B cell (primary cell): ENCODE data around the gene RGS3. TPM values are rescaled to one million over a fixed set of nuclear protein-coding genes. Genes with fewer than 3 reads are reported as not detected.
A peak's percentile ranks its signal among the peaks of the same experiment; 100 is the strongest.

ENCODE experiments used
- ATAC-seq: fragments of 200-7000 bp; cut with Tn5 transposase; one replicate; pipeline ENCODE4 v1.10.0; 2021; ENCODE audit warnings: low read depth, mild to moderate bottlenecking, moderate number of reproducible peaks, moderate library complexity
- CTCF ChIA-PET: fragments of 350-600 bp; sonication (Branson Sonifier 250); formaldehyde crosslinking; loops from one replicate; lab custom pipeline; 2021; ENCODE audit warnings: antibody characterized with exemption, inconsistent platforms; lab: Charles Lee
- POLR2A ChIA-PET: fragments of 350-600 bp; sonication (Branson Sonifier 250); formaldehyde crosslinking; loops from one replicate; lab custom pipeline; 2021; ENCODE audit warnings: antibody characterized with exemption; lab: Charles Lee
- DNase-seq: peaks from one replicate; pipeline ENCODE4 v3.0.0; 2013
- H2AFZ ChIP-seq: 2 replicates; pipeline ENCODE4 v1.6.1; 2012; ENCODE audit warnings: mild to moderate bottlenecking, low read depth, low read length; ENCODE audit not compliant: insufficient read depth, poor library complexity, severe bottlenecking
- H3K27ac ChIP-seq, 2 donors: 1 replicate in 1 of 2; 2 replicates in 1 of 2; pipeline ENCODE4 v1.5.1; 2012 to 2013; ENCODE audit warnings: low read length in 2 of 2, mild to moderate bottlenecking in 2 of 2, moderate library complexity in 1 of 2
- H3K27me3 ChIP-seq, 4 experiments: fragments of 200-600 bp in 1 of 4; sonication (generic) in 1 of 4; replicated peaks in 1 of 4; 1 replicate in 2 of 4; 2 replicates in 2 of 4; pipeline versions ENCODE4 v1.6.1 to v1.7.0; 2013 to 2016; ENCODE audit warnings: low read length in 3 of 4, mild to moderate bottlenecking in 2 of 4, mixed read lengths in 1 of 4, moderate library complexity in 1 of 4; ENCODE audit not compliant: insufficient read depth in 4 of 4, control insufficient read depth in 3 of 4; ENCODE audit errors: control extremely low read depth in 1 of 4
- H3K36me3 ChIP-seq, 2 experiments: replicated peaks in 1 of 2; 1 replicate in 1 of 2; 2 replicates in 1 of 2; pipeline versions ENCODE4 v1.6.1 to v1.7.1; 2013; ENCODE audit warnings: low read length in 1 of 2; ENCODE audit not compliant: insufficient read depth in 2 of 2, control insufficient read depth in 1 of 2; ENCODE audit errors: control extremely low read depth in 1 of 2, extremely low read depth in 1 of 2
- H3K4me1 ChIP-seq, 2 donors: fragments of 200-600 bp in 1 of 2; sonication (generic) in 1 of 2; 1 replicate in 1 of 2; 2 replicates in 1 of 2; pipeline versions ENCODE4 v1.5.1 to v1.6.1; 2013 to 2017; ENCODE audit warnings: low read length in 2 of 2; ENCODE audit not compliant: control insufficient read depth in 2 of 2, insufficient read depth in 2 of 2
- H3K4me2 ChIP-seq: replicated peaks from 2 replicates; pipeline ENCODE3; 2012; ENCODE audit warnings: mild to moderate bottlenecking, low read depth, low read length; ENCODE audit not compliant: poor library complexity, severe bottlenecking
- H3K4me3 ChIP-seq, 5 experiments: fragments of 200-600 bp in 1 of 5; sonication (generic) in 1 of 5; 1 replicate in 3 of 5; 2 replicates in 2 of 5; pipeline versions ENCODE4 v1.5.1 to v1.7.0; 2011 to 2016; ENCODE audit warnings: low read length in 4 of 5, mild to moderate bottlenecking in 4 of 5, low read depth in 2 of 5, control low read depth in 1 of 5, moderate library complexity in 1 of 5; ENCODE audit not compliant: insufficient read depth in 1 of 5; ENCODE audit errors: control extremely low read depth in 1 of 5, extremely low read depth in 1 of 5
- H3K79me2 ChIP-seq: fragments of 200-600 bp; sonication (generic); one replicate; pipeline ENCODE4 v1.6.0; 2016; ENCODE audit warnings: low read length; ENCODE audit not compliant: control insufficient read depth, insufficient read depth
- H3K9ac ChIP-seq: fragments of 200-600 bp; sonication (generic); 2 replicates; pipeline ENCODE4 v1.6.1; 2017; ENCODE audit warnings: mild to moderate bottlenecking, low read length, moderate library complexity
- H3K9me3 ChIP-seq, 3 donors: one replicate each; pipeline versions ENCODE4 v1.6.1 to v1.7.1; 2013; ENCODE audit warnings: low read length in 2 of 3; ENCODE audit not compliant: control insufficient read depth in 2 of 3, insufficient read depth in 1 of 3; ENCODE audit errors: control extremely low read depth in 1 of 3
- H4K20me1 ChIP-seq: 2 replicates; pipeline ENCODE4 v1.6.0; 2012; ENCODE audit warnings: mild to moderate bottlenecking, low read length; ENCODE audit not compliant: insufficient read depth, control insufficient read depth, poor library complexity, severe bottlenecking
- H3K27ac Mint-ChIP-seq: one replicate; pipeline ENCODE4 v1.8.0; 2021; ENCODE audit warnings: mixed read lengths
- H3K27me3 Mint-ChIP-seq: one replicate; pipeline ENCODE4 v1.8.0; 2021; ENCODE audit warnings: mixed read lengths
- H3K4me1 Mint-ChIP-seq: one replicate; pipeline ENCODE4 v1.8.0; 2021; ENCODE audit warnings: mixed read lengths
- H3K4me3 Mint-ChIP-seq: one replicate; pipeline ENCODE4 v1.8.0; 2021; ENCODE audit warnings: mixed read lengths
- H3K9me3 Mint-ChIP-seq: one replicate; pipeline ENCODE4 v1.8.0; 2022; ENCODE audit warnings: mixed read lengths; ENCODE audit not compliant: insufficient read depth
- EZH2 ChIP-seq: IDR thresholded peaks from 2 replicates; pipeline ENCODE4 v1.6.1; 2012; ENCODE audit warnings: borderline replicate concordance, low read depth, mild to moderate bottlenecking, moderate library complexity, low read length; ENCODE audit not compliant: insufficient read depth, poor library complexity, severe bottlenecking
- WGBS: methylation state at CpG from one replicate; pipeline ENCODE4 v1.1.5; 2013; ENCODE audit warnings: missing lambda C conversion rate; ENCODE audit not compliant: insufficient coverage; 5-methylcytosine and 5-hydroxymethylcytosine counted together
- intact Hi-C: fragments of 100-400 bp; cut with micrococcal nuclease; formaldehyde crosslinking; loops from one replicate; pipeline ENCODE4 v1.10.0; 2022
- polyA plus RNA-seq: library from polyadenylated mRNA; depleted of rRNA; stranded (reverse); fragments of >200 nt; gene quantifications from 2 replicates; pipeline ENCODE4 v1.2.3, GENCODE V29; 2012
- total RNA-seq, 2 donors: library from RNA; stranded (reverse); fragments of 120-200 nt in 1 of 2; gene quantifications; 1 replicate in 1 of 2; 2 replicates in 1 of 2; pipeline versions ENCODE4 v1.2.3 to v1.2.4, GENCODE V29; 2013 to 2022
- TF ChIP-seq, protein P1 (sequence below): fragments of 200-600 bp; IDR thresholded peaks from one replicate; pipeline ENCODE4 v1.8.0; 2022; ENCODE audit warnings: antibody characterized with exemption, mild to moderate bottlenecking

RGS3 gene
- total and polyA plus RNA-seq, 2 donors (not counting 1 experiment from before 2014, with no cell fraction given) = 12.0 to 15.6 TPM

DNA sequence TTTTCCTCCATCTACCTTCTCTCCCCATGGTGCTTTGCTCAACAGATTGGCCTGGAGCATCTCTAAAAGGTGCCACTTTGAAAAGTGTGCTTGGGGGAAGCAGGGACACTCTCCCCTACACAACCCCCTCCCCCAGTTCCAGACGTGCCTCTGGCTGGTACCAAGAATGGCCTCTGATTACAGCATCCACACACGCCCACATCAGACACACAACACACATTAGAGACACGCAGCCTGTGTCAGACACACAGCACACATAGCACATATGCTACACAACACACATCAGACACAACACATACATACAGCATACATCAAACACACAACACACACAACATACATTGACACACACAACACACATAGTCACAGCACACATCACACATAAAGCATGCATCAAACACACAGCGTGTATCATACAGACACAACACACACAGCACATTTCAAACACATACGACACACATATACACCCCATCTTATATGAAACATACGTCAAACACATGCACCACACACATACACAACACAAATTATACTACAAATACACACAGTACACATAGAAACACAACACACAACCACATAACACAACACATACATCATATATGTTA is 150.4 kb downstream of the RGS3 start:
- H3K79me2 ChIP-seq = no peaks in the 10 kb centered on the region
- no peak overlapping the region for H3K27ac Mint-ChIP-seq
- TF ChIP-seq, protein P1, sequence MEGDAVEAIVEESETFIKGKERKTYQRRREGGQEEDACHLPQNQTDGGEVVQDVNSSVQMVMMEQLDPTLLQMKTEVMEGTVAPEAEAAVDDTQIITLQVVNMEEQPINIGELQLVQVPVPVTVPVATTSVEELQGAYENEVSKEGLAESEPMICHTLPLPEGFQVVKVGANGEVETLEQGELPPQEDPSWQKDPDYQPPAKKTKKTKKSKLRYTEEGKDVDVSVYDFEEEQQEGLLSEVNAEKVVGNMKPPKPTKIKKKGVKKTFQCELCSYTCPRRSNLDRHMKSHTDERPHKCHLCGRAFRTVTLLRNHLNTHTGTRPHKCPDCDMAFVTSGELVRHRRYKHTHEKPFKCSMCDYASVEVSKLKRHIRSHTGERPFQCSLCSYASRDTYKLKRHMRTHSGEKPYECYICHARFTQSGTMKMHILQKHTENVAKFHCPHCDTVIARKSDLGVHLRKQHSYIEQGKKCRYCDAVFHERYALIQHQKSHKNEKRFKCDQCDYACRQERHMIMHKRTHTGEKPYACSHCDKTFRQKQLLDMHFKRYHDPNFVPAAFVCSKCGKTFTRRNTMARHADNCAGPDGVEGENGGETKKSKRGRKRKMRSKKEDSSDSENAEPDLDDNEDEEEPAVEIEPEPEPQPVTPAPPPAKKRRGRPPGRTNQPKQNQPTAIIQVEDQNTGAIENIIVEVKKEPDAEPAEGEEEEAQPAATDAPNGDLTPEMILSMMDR = no peak
- TF ChIP-seq EZH2 = no peak
- no peak overlapping the region for H3K4me3 ChIP-seq
- intact Hi-C loops = no loop called here
- H3K27me3 ChIP-seq = no peaks in the 10 kb centered on the region
- no peak for ATAC-seq
- POLR2A ChIA-PET = interaction anchor here (0.7 kb wide), 1 partner anchor 97 kb away, joined by 3 read pairs; no protein-coding TSS in a partner anchor
- no peaks in the 10 kb centered on the region for H3K27me3 Mint-ChIP-seq
- no peak overlapping the region for H3K4me3 Mint-ChIP-seq
- H3K9ac ChIP-seq = no peak overlapping the region
- no peak overlapping the region for H3K4me2 ChIP-seq
- H3K4me1 ChIP-seq = peaks cover 37 to 43% of the 10 kb centered on the region in 2 donors
- no peaks in the 10 kb centered on the region for H3K9me3 ChIP-seq
- H3K9me3 Mint-ChIP-seq = no peaks in the 10 kb centered on the region
- CTCF ChIA-PET = interaction anchor here (1.2 kb wide), 1 partner anchor 41 kb away, joined by 3 read pairs; no protein-coding TSS in a partner anchor
- H4K20me1 ChIP-seq = no peaks in the 10 kb centered on the region
- 96% methylated on average over 6 of the region's 6 CpGs for WGBS
- H3K27ac ChIP-seq = no peak overlapping the region
- no peak overlapping the region for H2AFZ ChIP-seq
- H3K4me1 Mint-ChIP-seq = peaks cover 39% of the 10 kb centered on the region
- no peak for DNase-seq
- no peaks in the 10 kb centered on the region for H3K36me3 ChIP-seq

DNA sequence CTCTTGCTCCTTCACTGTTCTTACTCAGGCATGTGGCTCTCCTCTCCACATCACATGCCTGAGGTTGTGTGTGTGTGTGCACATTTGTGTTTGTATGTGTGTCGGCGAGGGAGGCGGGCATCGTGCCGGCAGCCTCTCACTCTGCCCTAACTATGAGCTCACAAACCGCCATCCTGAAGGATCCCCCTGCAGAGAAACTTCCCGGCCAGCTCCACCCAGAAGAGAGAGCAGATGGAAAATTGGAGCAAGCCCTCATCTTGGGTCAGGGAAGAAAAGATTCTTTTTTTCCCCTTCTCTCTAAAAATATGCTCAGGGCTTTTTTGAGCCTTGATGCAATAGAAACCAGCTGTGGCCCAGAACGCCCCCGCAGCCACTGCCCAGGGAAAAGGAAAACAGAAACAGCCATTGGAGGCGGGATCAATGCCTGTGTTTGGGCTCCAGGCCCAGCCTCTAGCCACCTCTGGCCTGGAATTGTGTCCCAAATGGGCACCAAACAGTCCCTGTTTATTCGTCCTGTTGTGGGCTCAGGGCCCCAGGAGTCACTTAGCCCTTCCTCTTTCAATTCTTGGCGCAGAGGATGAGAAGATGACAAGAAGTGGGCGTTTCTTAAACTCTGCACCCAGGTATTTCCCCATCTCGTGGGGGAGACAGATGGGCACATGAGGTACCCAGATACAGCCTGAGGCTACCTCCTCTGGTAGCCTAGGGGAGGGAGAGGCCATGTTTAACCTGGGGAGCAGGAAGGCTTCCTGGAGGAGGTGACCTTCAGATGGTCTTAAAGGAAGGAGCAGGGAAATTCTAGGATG is 151.5 kb downstream of the RGS3 start:
- Histone ChIP-seq H3K9ac (no peak overlapping the region), H4K20me1 (no peaks in the 10 kb centered on the region), H3K27ac (peak overlapping the region in 1 of 2 donors; percentile 50), H3K27me3 (no peaks in the 10 kb centered on the region), H3K79me2 (no peaks in the 10 kb centered on the region), H3K4me1 (peaks cover 49 to 55% of the 10 kb centered on the region in 2 donors), H3K4me3 (no peak overlapping the region), H3K4me2 (peak overlapping the region; percentile 38), H3K9me3 (no peaks in the 10 kb centered on the region), H2AFZ (peak overlapping the region; percentile 69), H3K36me3 (no peaks in the 10 kb centered on the region)
- POLR2A ChIA-PET = interaction anchor here (2.5 kb wide), 1 partner anchor 9 kb away, joined by 5 read pairs; no protein-coding TSS in a partner anchor
- WGBS = 46% methylated on average over 4 of the region's 14 CpGs
- Mint-ChIP-seq H3K4me3 (peak overlapping the region; percentile 44), H3K4me1 (peaks cover 50% of the 10 kb centered on the region), H3K9me3 (no peaks in the 10 kb centered on the region), H3K27me3 (no peaks in the 10 kb centered on the region), H3K27ac (peak overlapping the region; percentile 71)
- peak; percentile 60 for ATAC-seq
- intact Hi-C loops = no loop called here
- TF ChIP-seq, protein P1 = no peak
- no peak for TF ChIP-seq EZH2
- DNase-seq = peak; percentile 68
- CTCF ChIA-PET = interaction anchor here (1.2 to 1.4 kb wide), 2 partner anchors 21 to 40 kb away, joined by 3 read pairs; no protein-coding TSS in a partner anchor
